Measurements from ENCODE around the gene CACNA2D4.

DNA sequence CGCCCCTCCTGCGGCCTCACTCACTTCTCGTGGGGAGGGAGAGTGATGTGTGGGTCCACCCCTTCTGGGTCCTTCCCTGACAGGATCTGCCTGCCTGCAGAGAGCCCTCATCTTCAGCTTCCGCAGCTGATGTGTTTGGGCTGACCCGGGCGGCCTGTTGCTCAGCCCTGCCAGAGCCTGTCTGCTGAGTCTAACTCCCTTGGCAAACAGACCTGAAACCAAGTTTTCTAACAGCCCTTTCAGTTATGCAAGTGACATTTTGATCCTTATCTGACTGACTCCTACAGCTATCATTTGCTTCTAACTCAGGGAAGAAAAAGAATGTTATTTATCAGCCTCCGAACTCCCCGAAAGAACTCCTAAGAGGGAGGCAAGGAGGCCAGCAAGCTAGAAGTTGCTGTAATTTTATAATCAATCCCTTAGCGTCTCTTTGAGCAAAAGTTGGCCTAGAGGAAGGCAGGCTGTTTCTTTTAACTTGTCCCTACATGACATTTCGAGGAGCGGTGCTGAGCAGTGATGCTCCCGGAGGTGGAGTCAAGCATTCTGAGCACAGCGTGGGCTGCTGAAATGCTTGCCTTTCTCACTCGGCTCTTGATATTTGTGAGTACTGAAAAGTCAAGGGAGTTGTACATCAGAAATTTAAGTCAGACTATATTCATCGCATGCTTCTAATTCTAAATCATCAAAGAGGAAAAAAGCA, 31.5 kb upstream of the CACNA2D4 start:
- TF ChIP-seq, protein P1, sequence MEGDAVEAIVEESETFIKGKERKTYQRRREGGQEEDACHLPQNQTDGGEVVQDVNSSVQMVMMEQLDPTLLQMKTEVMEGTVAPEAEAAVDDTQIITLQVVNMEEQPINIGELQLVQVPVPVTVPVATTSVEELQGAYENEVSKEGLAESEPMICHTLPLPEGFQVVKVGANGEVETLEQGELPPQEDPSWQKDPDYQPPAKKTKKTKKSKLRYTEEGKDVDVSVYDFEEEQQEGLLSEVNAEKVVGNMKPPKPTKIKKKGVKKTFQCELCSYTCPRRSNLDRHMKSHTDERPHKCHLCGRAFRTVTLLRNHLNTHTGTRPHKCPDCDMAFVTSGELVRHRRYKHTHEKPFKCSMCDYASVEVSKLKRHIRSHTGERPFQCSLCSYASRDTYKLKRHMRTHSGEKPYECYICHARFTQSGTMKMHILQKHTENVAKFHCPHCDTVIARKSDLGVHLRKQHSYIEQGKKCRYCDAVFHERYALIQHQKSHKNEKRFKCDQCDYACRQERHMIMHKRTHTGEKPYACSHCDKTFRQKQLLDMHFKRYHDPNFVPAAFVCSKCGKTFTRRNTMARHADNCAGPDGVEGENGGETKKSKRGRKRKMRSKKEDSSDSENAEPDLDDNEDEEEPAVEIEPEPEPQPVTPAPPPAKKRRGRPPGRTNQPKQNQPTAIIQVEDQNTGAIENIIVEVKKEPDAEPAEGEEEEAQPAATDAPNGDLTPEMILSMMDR (conservative IDR thresholded peaks at IDR 0.05; ENCODE audit: low read depth, low read length): no peak
- no peak for TF ChIP-seq EZH2phosphoT487 (IDR thresholded peaks at IDR 0.05; ENCODE audit: borderline replicate concordance, low read length)
